HG03064 (cell line): ENCODE data around the gene GLG1.
"Not testable (repeated sequence)": the region's sequence is repeated elsewhere in the genome, so short reads cannot be mapped to it uniquely, and the experiment has no call there.

ENCODE experiments used
- ATAC-seq: cut with Tn5 transposase; IDR thresholded peaks from one replicate; pipeline ENCODE4 v1.9.1; 2021; ENCODE audit warnings: low read depth; ENCODE audit not compliant: unreplicated experiment

GLG1 gene

GRCh38 chr16:74413485-74413884, 193.4 kb downstream of the GLG1 start:
- ATAC-seq, result not testable (repeated sequence)

- not testable (repeated sequence) for ATAC-seq
Measured at GRCh38 chr16:74412775-74413390, 194.0 kb downstream of the GLG1 start.

- ATAC-seq, result not testable (repeated sequence)
Measured at GRCh38 chr16:74412138-74412774, 194.7 kb downstream of the GLG1 start.

GRCh38 chr16:74410981-74411380, 195.9 kb downstream of the GLG1 start:
- ATAC-seq, result not testable (repeated sequence)

- not testable (repeated sequence) for ATAC-seq
Measured at GRCh38 chr16:74410057-74410957, 196.6 kb downstream of the GLG1 start.

GRCh38 chr16:74409185-74409981, 197.5 kb downstream of the GLG1 start:
- ATAC-seq, result not testable (repeated sequence)

- not testable (repeated sequence) for ATAC-seq
Measured at GRCh38 chr16:74407362-74407705, 199.6 kb downstream of the GLG1 start.

GRCh38 chr16:74406600-74407361, 200.1 kb downstream of the GLG1 start:
- not testable (repeated sequence) for ATAC-seq

- ATAC-seq, result not testable (repeated sequence)
Measured at GRCh38 chr16:74404148-74404933, 202.6 kb downstream of the GLG1 start.

GRCh38 chr16:74400238-74400637, 206.7 kb downstream of the GLG1 start:
- ATAC-seq, result not testable (repeated sequence)

- ATAC-seq, result not testable (repeated sequence)
Measured at GRCh38 chr16:74398212-74398895, 208.6 kb downstream of the GLG1 start.
